DMS53 treated with DMSO at 0.1 percent for 48 hours (cell line): ENCODE measurements around the gene GTF2E1.
"Not testable (repeated sequence)": the region's sequence is repeated elsewhere in the genome, so short reads cannot be mapped to it uniquely, and the experiment has no call there.

ENCODE experiments used
- DNase-seq: peaks from one replicate; lab custom pipeline; 2025; ENCODE audit not compliant: unreplicated experiment; lab: John Stamatoyannopoulos, UW

GTF2E1 gene

DNA sequence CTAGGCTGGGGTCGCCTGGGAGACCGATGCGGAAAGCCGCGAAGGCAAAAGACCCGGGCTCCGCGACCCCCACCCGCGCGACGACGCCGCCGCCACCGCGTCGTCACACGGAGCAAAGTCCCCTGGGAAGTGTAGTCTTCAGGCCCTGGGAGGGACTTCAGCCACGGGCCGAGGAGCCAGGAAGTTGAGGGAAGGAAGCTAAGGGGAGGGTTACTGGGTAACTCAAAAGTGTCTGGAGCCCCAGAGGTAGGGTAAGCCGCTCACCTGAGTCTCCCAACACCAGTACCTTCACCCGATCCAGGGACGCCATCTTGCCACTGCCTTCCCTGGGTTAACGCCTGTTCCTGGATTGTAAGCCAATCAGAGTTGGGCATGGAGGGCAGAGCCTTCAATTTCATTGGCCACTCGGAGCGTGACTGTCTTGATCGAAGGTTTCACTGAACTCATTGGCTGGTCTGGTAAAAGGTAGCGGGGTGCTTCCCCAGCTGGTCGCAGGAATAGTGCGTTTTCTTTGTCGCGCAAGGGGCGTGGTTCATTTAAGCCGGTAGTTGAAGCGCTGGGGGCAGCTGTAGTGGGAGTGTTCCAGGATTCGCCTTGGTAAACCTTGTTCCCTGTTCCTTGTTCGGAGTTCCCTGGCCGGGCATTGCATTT is at the start of gene GTF2E1, which contains the start of gene RABL3:
TSS of gene GTF2E1 (plus strand) at position 547 of the 651 bp plus-strand sequence. CDS start 7,809 bp downstream, outside the sequence.
TSS of gene RABL3 (minus strand) at position 319 of the 651 bp plus-strand sequence. CDS start at position 310, 9 bp downstream.
- DNase-seq, result peak; percentile 93

GRCh38 chr3:120693439-120694171 is 48.9 kb upstream of the GTF2E1 start:
- peak; percentile 55 for DNase-seq

- no peak for DNase-seq
Measured at GRCh38 chr3:120699333-120699732, 43.2 kb upstream of the GTF2E1 start.

DNA sequence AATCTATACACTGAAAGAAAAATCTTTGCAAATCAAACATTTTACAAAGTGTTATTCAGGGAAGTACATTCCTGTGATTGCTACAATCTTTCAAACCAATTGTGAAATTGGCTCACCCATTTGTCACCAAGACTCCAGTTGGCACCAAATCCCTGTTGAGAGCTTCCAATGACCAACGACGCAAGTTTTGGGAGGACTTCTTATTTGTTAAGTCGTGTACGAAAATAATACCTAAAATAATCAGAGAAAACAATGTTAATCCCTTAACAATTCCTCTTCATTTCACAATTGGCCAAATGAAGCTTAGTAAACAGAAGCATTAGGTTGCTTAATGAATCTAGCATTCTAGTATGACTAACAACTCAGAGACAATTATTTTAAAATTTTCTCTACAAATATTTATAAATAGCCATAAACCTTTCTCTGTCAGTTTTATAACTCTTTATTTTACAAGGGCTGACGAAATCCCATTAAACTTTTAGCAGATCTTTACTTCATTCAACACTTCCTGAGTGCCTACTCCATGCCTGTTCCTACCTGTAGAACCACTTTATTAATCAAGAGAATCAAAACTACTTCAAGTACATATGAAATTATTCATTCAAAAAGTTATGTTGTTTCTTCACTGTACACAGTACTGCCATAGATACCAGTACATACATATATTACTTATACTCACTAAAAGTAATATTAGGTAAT is 36.5 kb upstream of the GTF2E1 start:
- no peak for DNase-seq

DNA sequence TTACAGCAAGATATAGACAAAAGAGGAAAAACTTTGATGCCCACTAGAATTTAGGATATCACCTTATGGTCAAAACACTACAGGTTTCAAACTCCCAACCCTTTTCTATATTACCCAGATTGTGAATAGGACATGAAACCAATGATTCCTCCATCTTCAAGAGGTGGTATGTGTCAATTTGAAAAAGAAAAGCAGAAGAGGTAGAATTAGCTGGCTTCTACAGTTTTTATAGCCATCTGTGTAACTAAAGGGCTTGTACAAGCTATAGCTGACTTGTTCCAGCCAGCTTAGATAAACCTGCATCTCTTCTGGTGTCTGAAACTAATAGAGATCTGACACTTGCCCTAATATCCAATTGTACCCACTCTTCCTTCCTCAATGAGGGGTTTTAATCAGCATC is 35.6 kb upstream of the GTF2E1 start:
- no peak for DNase-seq

DNA sequence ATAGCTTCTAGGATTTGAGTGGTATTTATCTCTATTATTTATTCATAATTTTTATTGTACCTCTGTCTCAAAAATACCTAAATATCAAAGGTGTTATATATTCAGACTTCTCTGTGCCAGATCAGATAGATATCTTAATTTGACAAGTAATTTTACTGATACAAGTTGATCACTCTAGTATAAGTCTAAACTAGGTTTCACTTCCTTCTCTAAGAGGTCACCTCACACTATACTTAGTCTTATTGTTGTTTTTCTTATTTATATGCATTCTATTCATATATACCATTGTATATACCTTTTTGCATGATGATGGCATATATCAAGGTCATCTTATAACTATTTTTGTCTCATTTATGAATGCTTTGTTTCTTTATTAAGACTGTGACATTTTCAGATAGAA is 34.1 kb upstream of the GTF2E1 start:
- DNase-seq, result no peak

DNA sequence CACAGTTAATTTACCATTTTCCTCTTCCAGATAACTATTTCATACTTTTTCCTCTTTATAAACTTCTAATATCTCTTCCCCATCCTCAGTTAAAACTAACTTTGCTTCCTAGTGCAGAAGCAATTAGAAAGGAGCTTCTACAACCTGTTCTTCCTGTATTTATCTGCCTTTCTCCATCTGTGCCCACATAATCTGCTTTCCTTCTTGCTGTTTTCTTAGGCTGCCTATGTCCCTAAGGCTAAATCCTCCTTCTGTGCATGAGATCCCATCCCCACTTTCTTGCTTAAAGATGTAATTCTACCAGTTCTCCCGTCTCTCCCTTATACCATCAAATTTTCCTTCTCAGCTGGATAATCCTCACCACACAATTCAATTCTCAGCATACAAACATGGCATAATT is 32.2 kb upstream of the GTF2E1 start:
- DNase-seq, result no peak

GRCh38 chr3:120713262-120713661 is 29.3 kb upstream of the GTF2E1 start:
- no peak for DNase-seq

DNA sequence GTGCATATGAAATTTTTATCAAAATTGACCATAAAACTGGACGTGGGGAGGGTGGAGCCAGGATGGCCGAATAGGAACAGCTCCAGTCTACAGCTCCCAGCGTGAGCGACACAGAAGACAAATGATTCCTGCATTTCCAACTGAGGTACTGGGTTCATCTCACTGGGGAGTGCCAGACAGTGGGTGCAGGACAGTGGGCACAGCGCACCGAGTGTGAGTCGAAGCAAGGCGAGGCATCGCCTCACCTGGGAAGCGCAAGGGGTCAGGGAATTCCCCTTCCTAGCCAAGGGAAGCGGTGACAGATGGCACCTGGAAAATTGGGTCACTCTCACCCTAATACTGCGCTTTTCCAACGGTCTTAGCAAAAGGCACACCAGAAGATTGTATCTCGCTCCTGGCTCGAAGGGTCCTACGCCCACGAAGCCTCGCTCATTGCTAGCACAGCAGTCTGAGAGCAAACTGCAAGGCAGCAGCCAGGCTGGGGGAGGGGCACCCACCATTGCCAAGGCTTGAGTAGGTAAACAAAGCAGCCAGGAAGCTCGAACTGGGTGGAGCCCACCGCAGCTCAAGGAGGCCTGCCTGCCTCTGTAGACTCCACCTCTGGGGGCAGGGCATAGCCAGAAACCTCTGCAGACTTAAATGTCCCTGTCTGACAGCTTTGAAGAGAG is 23.2 kb upstream of the GTF2E1 start:
- DNase-seq, result not testable (repeated sequence)

- DNase-seq, result no peak
Measured at GRCh38 chr3:120726791-120727190, 15.8 kb upstream of the GTF2E1 start.

- no peak for DNase-seq
Measured at GRCh38 chr3:120730576-120731542, 11.7 kb upstream of the GTF2E1 start.

DNA sequence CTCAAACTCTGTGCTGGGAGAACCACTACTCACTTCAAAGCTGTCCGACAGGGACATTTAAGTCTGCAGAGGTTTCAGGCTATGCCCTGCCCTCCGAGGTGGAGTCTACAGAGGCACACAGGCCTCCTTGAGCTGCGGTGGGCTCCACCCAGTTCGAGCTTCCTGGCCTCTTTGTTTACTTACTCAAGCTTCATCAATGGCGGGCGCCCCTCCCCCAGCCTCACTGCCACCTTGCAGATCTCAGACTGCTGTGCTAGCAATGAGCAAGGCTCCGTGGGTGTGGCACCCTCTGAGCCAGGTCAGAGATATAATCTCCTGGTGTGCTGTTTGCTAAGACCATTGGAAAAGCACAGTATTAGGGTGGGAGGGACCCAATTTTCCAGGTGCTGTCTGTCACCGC is 4.5 kb upstream of the GTF2E1 start:
- DNase-seq, result not testable (repeated sequence)

- DNase-seq, result no peak
Measured at GRCh38 chr3:120741320-120741719, 1.2 kb upstream of the GTF2E1 start.

- DNase-seq, result no peak
Measured at GRCh38 chr3:120741837-120742197, 727 bp upstream of the GTF2E1 start.

- no peak for DNase-seq
Measured at GRCh38 chr3:120742849-120743365, 363 bp downstream of the GTF2E1 start.

DNA sequence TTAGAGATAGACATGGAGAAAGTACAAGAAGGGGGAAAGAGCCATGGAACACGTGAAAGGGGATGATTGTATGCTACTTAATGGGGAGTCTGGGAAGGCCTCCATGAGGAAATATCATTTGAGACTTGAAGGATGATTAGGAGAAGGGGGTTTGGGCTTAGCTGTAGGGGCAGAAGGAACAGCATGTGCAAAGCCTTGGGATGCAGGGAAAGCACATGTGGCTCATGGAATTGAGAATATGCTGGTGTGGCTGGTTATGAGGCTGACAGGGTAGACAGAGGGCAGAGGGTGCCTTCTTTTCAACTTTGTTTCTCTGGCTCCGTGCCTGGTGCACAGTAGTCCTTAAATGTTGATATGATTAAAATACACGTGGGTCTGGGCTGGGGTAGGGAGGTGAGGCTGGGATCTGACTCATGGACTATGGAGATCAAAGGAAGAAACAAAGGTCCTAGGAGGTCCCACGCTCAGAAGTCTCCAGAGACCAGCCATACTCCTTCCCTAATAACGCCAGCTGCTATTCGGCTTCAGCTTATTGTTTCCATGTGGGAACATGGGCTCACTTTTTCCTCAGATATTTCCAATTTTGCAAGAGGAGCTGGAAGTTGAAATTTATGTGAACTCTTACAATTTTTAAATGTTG is 1.1 kb downstream of the GTF2E1 start:
- no peak for DNase-seq

DNA sequence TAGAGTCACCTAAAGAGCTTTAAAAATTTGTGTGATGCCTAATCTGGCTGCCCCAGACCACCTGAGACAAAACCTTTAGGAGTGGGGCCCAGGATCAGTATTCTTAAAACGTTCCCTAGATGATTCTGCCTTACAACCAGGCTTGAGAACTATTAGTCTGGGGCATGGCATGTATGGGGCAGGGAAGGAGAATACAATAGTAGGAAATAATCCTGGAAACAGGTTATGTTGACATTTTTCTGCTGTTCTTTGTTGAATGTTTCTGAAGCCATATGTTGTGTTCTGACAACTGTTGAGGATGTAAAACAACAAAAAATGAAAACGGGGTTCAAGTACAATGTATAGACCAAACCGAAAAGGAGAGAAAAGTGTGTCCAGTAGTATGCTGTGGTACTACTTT is 2.9 kb downstream of the GTF2E1 start:
- DNase-seq, result no peak

DNA sequence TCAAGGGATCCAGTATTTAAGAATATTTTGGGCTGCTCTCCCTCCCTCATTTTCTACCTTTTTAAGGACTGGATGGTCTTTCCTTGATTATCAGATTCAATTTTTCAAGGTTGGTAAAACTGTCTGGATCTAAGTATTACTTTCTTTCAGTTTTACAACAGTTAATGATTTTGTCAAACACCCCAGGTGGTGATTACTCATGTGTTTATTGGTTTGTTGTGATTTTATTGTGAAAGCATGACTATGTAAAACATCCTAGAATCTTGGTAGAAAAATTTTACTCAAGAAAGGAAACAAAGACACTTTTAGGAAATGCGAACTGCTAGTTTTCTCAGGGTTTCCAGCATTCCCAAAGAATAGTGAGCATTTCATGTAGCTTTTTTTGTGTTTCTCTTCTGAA is 7.3 kb downstream of the GTF2E1 start:
- DNase-seq, result no peak

DNA sequence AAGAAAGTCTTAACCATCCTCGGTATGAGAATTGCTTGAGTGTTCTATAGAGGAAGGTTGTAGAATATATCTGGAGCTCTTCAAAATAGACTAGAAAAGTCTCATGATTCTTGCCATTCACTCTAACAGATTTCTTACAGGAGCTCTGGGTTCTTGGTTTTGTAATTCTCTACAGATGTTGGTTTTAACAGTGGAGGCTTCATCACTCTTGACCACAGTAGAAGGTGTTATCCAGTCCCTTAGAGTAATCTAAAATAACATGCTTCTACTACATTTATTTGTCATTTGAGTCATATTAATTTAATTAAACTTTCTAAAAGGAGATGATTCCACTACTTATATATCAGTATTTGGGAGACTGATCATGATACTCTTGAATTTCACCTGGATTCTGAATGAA is 9.7 kb downstream of the GTF2E1 start:
- no peak for DNase-seq

GRCh38 chr3:120752865-120753264 is 10.3 kb downstream of the GTF2E1 start:
- no peak for DNase-seq
